NCI-H748 treated with DMSO at 0.1 percent for 48 hours (cell line): ENCODE data around the gene PWWP2B.
"Not testable (repeated sequence)": the region's sequence is repeated elsewhere in the genome, so short reads cannot be mapped to it uniquely, and the experiment has no call there.

Experiments
- DNase-seq: peaks from one replicate; lab custom pipeline; 2025; lab: John Stamatoyannopoulos, UW

PWWP2B gene

GRCh38 chr10:132397036-132397541 lies at the start of gene PWWP2B:
PWWP2B (plus strand) TSS chr10:132397200; CDS start chr10:132397227, 27 bp downstream.
- no peak for DNase-seq

- no peak for DNase-seq
These were observed 49.6 kb upstream of the PWWP2B start for GRCh38 chr10:132347211-132347930.

- no peak for DNase-seq
These were observed 49.1 kb upstream of the PWWP2B start for GRCh38 chr10:132347931-132348267.

- no peak for DNase-seq
These were observed 47.2 kb upstream of the PWWP2B start for GRCh38 chr10:132349766-132350165.

GRCh38 chr10:132350391-132350790 lies 46.6 kb upstream of the PWWP2B start:
- no peak for DNase-seq

GRCh38 chr10:132350946-132351345 lies 46.1 kb upstream of the PWWP2B start:
- no peak for DNase-seq

GRCh38 chr10:132351611-132352010 lies 45.4 kb upstream of the PWWP2B start:
- DNase-seq: no peak

GRCh38 chr10:132352462-132353308 lies 44.3 kb upstream of the PWWP2B start:
- DNase-seq: not testable (repeated sequence)

GRCh38 chr10:132353456-132354355 lies 43.3 kb upstream of the PWWP2B start:
- no peak for DNase-seq

- DNase-seq: no peak
These were observed 42.5 kb upstream of the PWWP2B start for GRCh38 chr10:132354356-132355094.

GRCh38 chr10:132355297-132355696 lies 41.7 kb upstream of the PWWP2B start:
- DNase-seq: no peak

GRCh38 chr10:132355754-132356153 lies 41.2 kb upstream of the PWWP2B start:
- DNase-seq: no peak

- DNase-seq: no peak
These were observed 40.3 kb upstream of the PWWP2B start for GRCh38 chr10:132356621-132357195.

GRCh38 chr10:132357286-132358058 lies 39.5 kb upstream of the PWWP2B start:
- no peak for DNase-seq

GRCh38 chr10:132359305-132360040 lies 37.5 kb upstream of the PWWP2B start:
- no peak for DNase-seq

GRCh38 chr10:132360766-132361447 lies 36.1 kb upstream of the PWWP2B start:
- DNase-seq: no peak

- DNase-seq: no peak
These were observed 35.4 kb upstream of the PWWP2B start for GRCh38 chr10:132361581-132362101.

GRCh38 chr10:132362151-132362611 lies 34.8 kb upstream of the PWWP2B start:
- DNase-seq: no peak

- DNase-seq: no peak
These were observed 33.6 kb upstream of the PWWP2B start for GRCh38 chr10:132363376-132363775.
